Gastrocnemius medialis (tissue), 4 donors: ENCODE measurements around the gene MBD3L2B. TPM values are rescaled to one million over a fixed set of nuclear protein-coding genes. Genes with fewer than 3 reads are reported as not detected.

Source experiments
- ATAC-seq, 2 donors: fragments of 150-250 bp; one replicate each; pipeline ENCODE4 v1.9.1; 2016
- DNase-seq, 2 donors: peaks; one replicate each; pipeline ENCODE4 v3.0.0-alpha.2; 2019
- H3K27ac ChIP-seq, 4 donors: fragments of 200-600 bp; sonication (generic); 1 replicate in 1 of 4; 2 replicates in 3 of 4; pipeline ENCODE4 v1.5.1; 2016 to 2018; ENCODE audit warnings: mild to moderate bottlenecking in 2 of 4, moderate library complexity in 1 of 4
- H3K27me3 ChIP-seq, 3 donors: fragments of 200-600 bp; sonication (generic) in 2 of 3; 1 replicate in 1 of 3; 2 replicates in 2 of 3; pipeline versions ENCODE4 v1.5.1 to v1.6.0; 2016 to 2019; ENCODE audit warnings: mild to moderate bottlenecking in 1 of 3, moderate library complexity in 1 of 3
- H3K36me3 ChIP-seq, 2 donors: fragments of 200-600 bp; sonication (generic) in 1 of 2; one replicate each; pipeline ENCODE4 v1.5.1; 2017 to 2018
- H3K4me1 ChIP-seq, 2 donors: fragments of 200-600 bp; sonication (generic) in 1 of 2; one replicate each; pipeline ENCODE4 v1.5.1; 2016 to 2017; ENCODE audit warnings: mild to moderate bottlenecking in 2 of 2
- H3K4me3 ChIP-seq, 4 donors: fragments of 200-600 bp; sonication (generic) in 3 of 4; 1 replicate in 1 of 4; 2 replicates in 3 of 4; pipeline ENCODE4 v1.5.1; 2016 to 2019; ENCODE audit warnings: mild to moderate bottlenecking in 2 of 4
- H3K9me3 ChIP-seq, 3 donors: fragments of 200-600 bp; sonication (generic) in 2 of 3; 1 replicate in 1 of 3; 2 replicates in 2 of 3; pipeline ENCODE4 v1.5.1; 2016 to 2019
- CTCF ChIP-seq, 5 experiments: fragments of 450-650 bp in 3 of 5; fragments of 200-600 bp in 2 of 5; sonication (generic) in 2 of 5; IDR thresholded peaks in 4 of 5; conservative IDR thresholded peaks in 1 of 5; 1 replicate in 4 of 5; 2 replicates in 1 of 5; pipeline ENCODE4 v1.5.1; 2016 to 2019; ENCODE audit warnings: antibody characterized with exemption in 5 of 5, mild to moderate bottlenecking in 3 of 5, moderate library complexity in 3 of 5
- POLR2A ChIP-seq, 2 donors: fragments of 450-650 bp; IDR thresholded peaks; one replicate each; pipeline ENCODE4 v1.6.1; 2017; ENCODE audit warnings: antibody characterized with exemption in 2 of 2, mild to moderate bottlenecking in 2 of 2, moderate library complexity in 2 of 2
- in situ Hi-C, 4 donors: fragments of 200-750 bp; cut with MboI; loops; one replicate each; pipeline versions ENCODE4 v1.15.0 to v1.8.0; 2017; ENCODE audit warnings: low sequenced_read_pairs in 4 of 4
- intact Hi-C: fragments of 100-400 bp; cut with DNase I; formaldehyde crosslinking; loops from one replicate; pipeline ENCODE4 v1.15.1; 2023; ENCODE audit warnings: low total_unique reads
- total RNA-seq, 4 donors: library from RNA; depleted of rRNA; stranded (reverse); fragments of >200 nt; gene quantifications; one replicate each; pipeline versions ENCODE4 v1.1.0 to v1.2.3, GENCODE V29; 2016

Gene MBD3L2B
- total RNA-seq, 4 donors from 2014 or later = not detected

DNA sequence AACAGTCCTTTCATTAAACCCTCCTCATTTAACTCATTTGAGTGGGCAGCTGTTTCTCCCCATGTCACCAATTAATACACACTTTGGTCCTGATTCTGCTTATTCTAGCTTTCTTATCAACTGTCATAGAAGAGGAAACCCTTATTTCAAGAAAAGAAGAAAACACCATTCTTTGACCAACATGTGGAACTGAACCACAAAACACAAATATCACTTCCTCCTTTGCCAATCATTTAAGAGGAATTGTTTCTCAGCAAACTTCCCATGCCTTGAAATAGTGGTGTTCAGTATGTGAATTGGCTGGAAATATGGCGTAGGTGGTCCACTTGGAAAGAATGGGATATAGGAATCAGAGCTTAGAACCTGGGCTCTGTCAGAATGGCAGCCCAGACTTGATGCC is 20.4 kb downstream of the MBD3L2B start:
- TF ChIP-seq CTCF (IDR thresholded peaks at IDR 0.05 in 4 of 5, conservative IDR thresholded peaks at IDR 0.05 in 1 of 5) = no peak
- no peak for TF ChIP-seq POLR2A (IDR thresholded peaks at IDR 0.05)
- Histone ChIP-seq H3K27ac (no peak overlapping the region), H3K9me3 (no peaks in the 10 kb centered on the region), H3K4me3 (no peak overlapping the region), H3K27me3 (peaks cover 0 to 2% (median 0%) of the 10 kb centered on the region in 3 donors), H3K4me1 (no peaks in the 10 kb centered on the region), H3K36me3 (no peaks in the 10 kb centered on the region)
- intact Hi-C loops (no loop called here), in situ Hi-C loops (no loop called here)
- ATAC-seq (no peak), DNase-seq (no peak)

DNA sequence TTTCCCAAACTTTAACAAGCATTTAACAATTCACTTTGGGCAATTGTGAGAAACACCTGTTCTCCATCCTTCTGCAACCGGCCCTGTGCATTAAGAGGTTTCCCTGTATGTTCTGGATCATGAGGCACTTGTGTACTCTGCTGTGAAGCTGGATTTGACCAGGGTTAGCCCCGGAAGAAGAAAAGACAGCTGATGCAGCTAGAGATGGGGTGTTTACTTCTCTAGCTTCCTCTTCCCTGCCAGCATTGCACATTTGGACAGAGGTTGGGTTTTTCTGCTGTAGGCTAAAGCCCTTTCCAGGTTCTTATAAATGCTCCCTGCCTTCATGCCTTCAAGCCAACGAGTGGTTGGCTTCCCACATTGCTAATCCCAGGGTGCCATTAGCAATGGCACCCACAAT is 20.9 kb downstream of the MBD3L2B start:
- no peak for DNase-seq
- Histone ChIP-seq H3K36me3 (no peaks in the 10 kb centered on the region), H3K4me3 (no peak overlapping the region), H3K9me3 (no peaks in the 10 kb centered on the region), H3K27ac (no peak overlapping the region), H3K4me1 (no peaks in the 10 kb centered on the region), H3K27me3 (peaks cover 0 to 2% (median 0%) of the 10 kb centered on the region in 3 donors)
- in situ Hi-C loops (no loop called here), intact Hi-C loops (no loop called here)
- TF ChIP-seq CTCF (IDR thresholded peaks at IDR 0.05 in 4 of 5, conservative IDR thresholded peaks at IDR 0.05 in 1 of 5) (no peak), POLR2A (IDR thresholded peaks at IDR 0.05) (no peak)
- ATAC-seq = no peak

DNA sequence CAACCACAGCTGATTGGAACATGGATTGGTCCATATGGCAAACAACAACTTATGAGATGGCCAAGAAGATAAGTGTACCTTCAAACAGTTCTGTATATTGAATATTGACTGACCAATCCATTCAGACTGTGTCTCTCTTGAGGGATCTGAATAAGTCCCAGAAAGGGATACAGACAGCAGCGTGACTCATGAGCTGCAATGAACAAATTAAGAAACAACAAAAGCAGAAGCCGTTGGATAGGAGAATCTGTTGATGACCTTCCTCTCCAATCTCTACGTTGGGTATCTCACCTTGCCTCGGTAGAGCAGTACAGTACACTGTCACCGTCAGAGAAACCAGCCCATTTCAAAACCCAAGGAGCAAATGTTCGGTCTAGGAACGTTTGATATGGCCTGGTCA is 21.3 kb downstream of the MBD3L2B start:
- H3K27ac ChIP-seq = no peak overlapping the region
- in situ Hi-C loops (no loop called here), intact Hi-C loops (no loop called here)
- peaks cover 0 to 2% (median 0%) of the 10 kb centered on the region in 3 donors for H3K27me3 ChIP-seq
- ATAC-seq (no peak), DNase-seq (no peak)
- no peak overlapping the region for H3K4me3 ChIP-seq
- H3K9me3 ChIP-seq = no peaks in the 10 kb centered on the region
- no peaks in the 10 kb centered on the region for H3K36me3 ChIP-seq
- no peaks in the 10 kb centered on the region for H3K4me1 ChIP-seq
- TF ChIP-seq POLR2A (IDR thresholded peaks at IDR 0.05) (no peak), CTCF (IDR thresholded peaks at IDR 0.05 in 4 of 5, conservative IDR thresholded peaks at IDR 0.05 in 1 of 5) (no peak)

- in situ Hi-C loops (no loop called here), intact Hi-C loops (no loop called here)
- ATAC-seq = no peak
Observed at GRCh38 chr19:6997679-6998445, 23.4 kb downstream of the MBD3L2B start.

More at GRCh38 chr19:6997679-6998445, 23.4 kb downstream of the MBD3L2B start:
- Histone ChIP-seq H3K27ac (no peak overlapping the region), H3K4me3 (no peak overlapping the region), H3K27me3 (peaks cover 0 to 2% (median 0%) of the 10 kb centered on the region in 3 donors), H3K9me3 (no peaks in the 10 kb centered on the region), H3K4me1 (no peaks in the 10 kb centered on the region), H3K36me3 (no peaks in the 10 kb centered on the region)
- TF ChIP-seq CTCF (IDR thresholded peaks at IDR 0.05 in 4 of 5, conservative IDR thresholded peaks at IDR 0.05 in 1 of 5) = no peak
- TF ChIP-seq POLR2A (IDR thresholded peaks at IDR 0.05) = no peak
- DNase-seq = no peak
